K562 treated with DMSO at 1 percent for 24 hours (cell line): Measurements from ENCODE around the gene MLST8. TPM values are rescaled to one million over a fixed set of nuclear protein-coding genes. Genes with fewer than 3 reads are reported as not detected.

Experiments
- total RNA-seq: library from RNA; unstranded; fragments of 300-600 nt; gene quantifications from 2 replicates; pipeline ENCODE4 v1.2.3, GENCODE V29; 2022; ENCODE audit warnings: low read depth; ENCODE audit not compliant: insufficient read depth

MLST8 gene
- total RNA-seq = 58.9 and 88.9 TPM in 2 replicates

DNA sequence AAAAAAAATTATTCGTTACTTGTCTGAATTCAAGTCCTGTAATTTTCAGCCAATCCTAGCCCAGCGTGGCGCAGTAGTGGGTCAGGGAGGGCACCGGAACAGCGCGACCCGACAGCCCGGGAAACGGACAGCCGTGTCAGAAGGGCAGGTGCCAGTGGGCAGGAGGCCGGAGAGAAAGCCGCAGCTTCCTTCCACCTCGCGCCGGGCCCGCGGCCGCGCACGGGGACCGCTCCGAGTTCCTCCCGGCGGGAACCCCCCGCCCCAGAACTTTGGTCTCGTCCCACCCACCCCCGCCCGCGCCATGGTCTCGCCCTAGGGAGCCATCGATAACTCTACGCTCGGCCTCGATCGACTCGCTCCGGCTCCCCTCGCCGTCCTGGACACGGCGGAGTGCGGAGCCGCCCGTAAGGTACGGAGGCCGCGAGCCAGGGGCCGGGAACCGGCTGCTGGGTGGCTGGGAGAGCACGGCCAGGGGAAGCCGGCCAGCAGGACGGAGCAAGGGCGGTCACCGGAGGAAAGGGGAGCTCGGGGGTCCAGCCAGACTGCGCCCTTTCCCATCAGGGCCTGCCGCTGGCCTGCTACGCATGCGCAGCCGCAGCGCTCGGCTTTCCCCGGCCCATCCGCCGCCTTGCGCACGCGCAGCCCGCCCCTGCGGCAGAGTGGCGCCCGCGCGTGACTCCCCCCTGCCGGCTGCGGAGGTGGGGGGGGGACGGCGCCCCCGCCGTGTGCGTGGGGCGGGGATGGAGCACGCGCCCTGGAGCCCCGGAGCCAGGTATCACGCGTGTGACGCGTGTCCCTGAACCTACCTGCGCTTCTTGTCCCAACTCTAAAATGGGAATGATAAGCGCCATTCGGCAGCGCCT lies at the start of gene MLST8:
MLST8 (plus strand) TSS at position 351 of the 863 bp plus-strand sequence. CDS start 632 bp downstream, outside the sequence.

DNA sequence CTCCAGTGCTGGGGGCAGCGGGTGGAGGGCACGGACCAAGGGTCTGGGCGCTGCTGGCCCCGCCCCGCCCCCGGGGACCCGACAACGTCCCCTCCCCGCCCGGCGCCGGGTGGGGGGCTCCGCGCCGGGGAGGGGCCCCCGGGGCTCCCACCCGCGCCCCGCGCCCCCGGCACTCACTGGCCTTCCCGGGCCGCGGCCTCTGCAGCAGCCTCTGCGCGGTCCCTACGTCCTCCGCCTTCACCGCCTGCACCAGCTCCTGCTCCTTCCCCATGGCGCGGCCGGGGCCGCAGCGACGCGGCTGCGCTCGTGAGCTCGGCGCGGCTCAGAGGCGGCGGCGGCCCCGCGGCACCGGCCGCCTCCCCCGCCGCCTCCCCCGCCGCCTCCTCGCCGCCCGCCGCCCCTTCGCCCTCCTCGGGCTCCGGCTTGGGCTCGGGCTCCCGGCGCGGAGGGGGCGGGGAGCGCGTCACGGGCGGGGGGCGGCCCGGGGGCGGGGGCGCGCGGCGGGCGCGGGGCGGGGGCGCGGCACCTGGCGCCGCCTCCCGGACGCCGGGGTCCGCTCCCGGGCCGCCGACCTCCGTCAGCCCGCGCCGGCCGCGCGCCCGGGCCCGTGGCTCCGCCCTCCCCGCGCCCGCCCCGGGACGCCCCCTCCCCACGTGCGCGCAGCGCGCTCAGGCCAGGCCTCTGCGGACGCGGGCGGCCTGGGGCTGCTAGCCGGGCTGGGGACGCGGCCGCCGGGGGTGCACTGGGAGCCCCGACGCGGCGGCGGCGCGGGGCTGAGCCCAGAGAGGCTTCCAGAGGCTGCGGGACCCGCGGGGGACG lies 8.9 kb upstream of the MLST8 start, which contains the start of gene CASKIN1:
CASKIN1 (minus strand) TSS at position 444 of the 819 bp plus-strand sequence; CDS start at position 271, 173 bp downstream.

GRCh38 chr16:2210386-2211365 lies 5.4 kb downstream of the MLST8 start, which contains the start of gene BRICD5:
Gene BRICD5 (minus strand): TSS chr16:2210863. CDS start chr16:2210833, 30 bp downstream.

GRCh38 chr16:2214719-2214968 lies 9.4 kb downstream of the MLST8 start, which contains the start of gene PGP:
Gene PGP (minus strand): TSS chr16:2214840. CDS start chr16:2214777, 63 bp downstream.

DNA sequence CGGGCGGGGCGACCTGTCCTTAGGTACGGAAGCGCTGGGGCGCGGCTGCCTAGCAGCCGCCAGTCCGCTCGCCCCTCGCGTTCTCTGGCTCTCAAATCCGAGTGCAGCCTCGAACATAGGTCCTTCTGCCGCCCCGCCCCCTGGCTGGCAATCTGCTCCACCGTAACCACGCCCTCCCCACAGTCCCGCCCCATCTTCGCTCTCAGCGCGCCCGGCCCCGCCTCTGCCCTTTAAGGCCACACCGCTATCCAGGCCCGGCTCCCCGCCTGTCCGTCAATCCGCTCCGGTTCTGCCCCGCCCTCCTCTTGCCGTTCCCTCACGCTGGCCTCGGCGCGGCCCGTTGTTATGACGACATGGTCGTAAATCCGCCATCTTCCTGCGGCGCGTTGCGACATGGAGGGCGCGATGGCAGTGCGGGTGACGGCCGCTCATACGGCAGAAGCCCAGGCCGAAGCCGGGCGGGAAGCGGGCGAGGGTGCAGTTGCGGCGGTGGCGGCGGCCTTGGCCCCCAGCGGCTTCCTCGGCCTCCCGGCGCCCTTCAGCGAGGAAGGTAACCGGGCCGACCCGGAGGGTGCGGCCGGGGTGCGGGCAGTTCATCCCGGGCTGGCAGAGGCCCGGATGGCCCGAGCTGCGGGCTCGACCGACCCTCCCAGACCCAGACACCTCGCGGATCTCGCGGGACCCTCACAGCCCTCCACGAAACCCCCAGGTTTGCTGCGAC lies 18.1 kb downstream of the MLST8 start, which contains the start of gene E4F1:
E4F1 (plus strand) TSS at position 371 of the 721 bp plus-strand sequence; CDS start at position 394, 23 bp downstream.

DNA sequence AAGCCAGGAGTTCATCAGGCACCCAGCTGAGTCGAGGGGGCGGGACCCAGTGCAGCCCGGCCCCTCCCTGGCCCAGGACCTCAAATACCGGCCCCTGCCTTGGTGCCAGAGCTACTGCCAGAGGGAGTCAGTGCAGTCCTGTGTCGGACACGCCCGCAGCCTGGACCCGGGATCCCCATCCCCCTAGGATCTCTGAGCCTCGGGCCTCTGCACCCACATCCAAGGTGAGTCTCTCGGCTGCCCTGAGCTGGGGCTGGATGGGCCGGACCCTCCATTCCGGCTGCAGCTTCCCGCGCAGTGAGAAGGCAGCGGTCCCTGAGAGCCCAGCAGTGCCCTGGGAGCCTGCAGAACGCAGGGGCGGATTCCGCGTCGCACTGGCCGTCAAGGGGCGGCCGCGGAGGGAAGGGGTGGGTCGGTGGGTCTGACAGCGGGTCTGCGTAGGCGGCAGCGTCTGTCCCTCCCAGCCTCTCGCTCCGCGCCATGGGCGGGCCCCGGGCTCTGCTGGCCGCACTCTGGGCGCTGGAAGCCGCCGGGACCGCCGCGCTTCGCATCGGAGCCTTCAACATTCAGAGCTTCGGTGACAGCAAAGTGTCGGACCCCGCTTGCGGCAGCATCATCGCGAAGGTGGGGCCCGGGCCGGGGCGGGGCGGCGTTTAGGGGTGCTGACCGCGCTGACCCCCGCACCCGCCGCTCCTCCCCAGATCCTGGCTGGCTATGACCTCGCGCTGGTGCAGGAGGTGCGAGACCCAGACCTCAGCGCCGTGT lies 31.3 kb downstream of the MLST8 start, which contains the start of gene DNASE1L2:
DNASE1L2 (plus strand) TSS at position 108 of the 765 bp plus-strand sequence; CDS start at position 481, 373 bp downstream.

DNA sequence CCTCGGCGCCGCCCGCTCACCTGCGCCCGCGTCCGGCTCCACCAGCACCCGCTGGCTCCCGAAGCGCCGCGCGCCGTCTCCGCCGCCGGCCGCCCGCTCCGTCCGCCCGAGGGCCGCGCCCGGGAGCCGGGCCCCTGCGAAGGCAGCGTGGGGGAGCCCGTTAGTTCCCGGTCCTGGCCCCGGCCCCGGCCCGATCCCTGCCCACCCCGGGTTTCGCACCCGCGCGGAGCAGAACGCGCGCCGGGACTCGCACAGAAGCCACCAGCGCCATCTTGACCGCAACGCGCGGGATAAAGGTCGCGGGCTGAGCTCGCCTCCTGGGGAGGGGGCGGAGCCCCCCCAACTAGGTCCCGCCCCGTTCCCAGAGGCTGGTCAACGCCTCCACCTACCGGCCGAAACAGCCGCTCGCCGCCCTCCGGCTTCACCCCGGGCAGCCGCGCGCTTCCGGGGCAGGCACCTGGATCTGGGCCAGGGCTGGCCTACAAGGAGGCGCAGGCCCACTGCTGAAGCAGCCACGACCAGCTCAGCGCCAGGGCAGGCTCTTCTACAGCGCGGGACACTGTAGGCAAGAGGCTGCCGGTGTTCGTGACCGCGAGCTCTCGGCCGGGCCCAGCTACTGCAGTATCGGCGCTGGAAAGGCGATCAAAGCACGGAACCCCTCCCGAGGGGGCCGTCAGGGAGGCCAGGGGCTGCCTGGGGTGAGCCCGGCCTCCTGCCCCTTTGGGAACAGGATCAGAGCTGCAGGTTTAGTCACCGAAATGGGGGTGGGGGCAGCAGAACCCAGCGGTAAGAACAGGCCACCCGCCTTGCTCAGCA lies 46.2 kb downstream of the MLST8 start, which contains the start of gene ECI1:
ECI1 (minus strand) TSS at position 292 of the 816 bp plus-strand sequence; CDS start at position 271, 21 bp downstream.

Other genes with a start within 250 kb of the MLST8 start
- 256 and 274 TPM in 2 replicates for gene NDUFB10, start 245.9 kb upstream of the MLST8 start, total RNA-seq
- 6,981 and 7,733 TPM in 2 replicates for gene RPS2, start 240.6 kb upstream of the MLST8 start, total RNA-seq
- gene RNF151, start 238.6 kb upstream of the MLST8 start, total RNA-seq = not detected in 2 replicates
- 59.5 and 67.9 TPM in 2 replicates for gene TBL3, start 233.4 kb upstream of the MLST8 start, total RNA-seq
- gene NOXO1, start 224.0 kb upstream of the MLST8 start, total RNA-seq = not detected in 2 replicates
- gene GFER, start 221.3 kb upstream of the MLST8 start, total RNA-seq = 56.1 and 57.0 TPM in 2 replicates
- 42.4 and 48.1 TPM in 2 replicates for gene SYNGR3, start 215.5 kb upstream of the MLST8 start, total RNA-seq
- 111 and 123 TPM in 2 replicates for gene ZNF598, start 195.6 kb upstream of the MLST8 start, total RNA-seq
- gene NPW, start 185.7 kb upstream of the MLST8 start, total RNA-seq = 3.2 and 4.2 TPM in 2 replicates
- 28.4 and 30.8 TPM in 2 replicates for gene NHERF2, start 178.6 kb upstream of the MLST8 start, total RNA-seq
- gene NTHL1, start 157.6 kb upstream of the MLST8 start, total RNA-seq = 31.0 and 36.5 TPM in 2 replicates
- 69.9 and 72.9 TPM in 2 replicates for gene TSC2, start 157.5 kb upstream of the MLST8 start, total RNA-seq
- gene PKD1, start 69.6 kb upstream of the MLST8 start, total RNA-seq = 95.2 and 111 TPM in 2 replicates
- 4.4 and 5.8 TPM in 2 replicates for gene RAB26, start 56.8 kb upstream of the MLST8 start, total RNA-seq
- gene TRAF7, start 49.7 kb upstream of the MLST8 start, total RNA-seq = 114 and 120 TPM in 2 replicates
- gene CASKIN1, start 8.8 kb upstream of the MLST8 start, total RNA-seq = 2.6 and 3.7 TPM in 2 replicates
- 12.8 and 15.0 TPM in 2 replicates for gene BRICD5, start 5.4 kb downstream of the MLST8 start, total RNA-seq
- gene PGP, start 9.4 kb downstream of the MLST8 start, total RNA-seq = 90.8 and 100 TPM in 2 replicates
- gene E4F1, start 18.1 kb downstream of the MLST8 start, total RNA-seq = 49.6 and 60.2 TPM in 2 replicates
- 5.9 and 7.8 TPM in 2 replicates for gene DNASE1L2, start 31.0 kb downstream of the MLST8 start, total RNA-seq
- 445 and 473 TPM in 2 replicates for gene ECI1, start 46.1 kb downstream of the MLST8 start, total RNA-seq
- 229 and 242 TPM in 2 replicates for gene RNPS1, start 62.7 kb downstream of the MLST8 start, total RNA-seq
- 30.6 and 32.9 TPM in 2 replicates for gene ABCA3, start 135.3 kb downstream of the MLST8 start, total RNA-seq
- gene CCNF, start 224.0 kb downstream of the MLST8 start, total RNA-seq = 49.2 and 49.5 TPM in 2 replicates